NOMO-1 treated with DMSO at 0.1 percent for 48 hours (cell line): ENCODE measurements around the gene CLEC7A.

Experiments used
- DNase-seq: peaks from one replicate; lab custom pipeline; 2025; ENCODE audit not compliant: unreplicated experiment; lab: John Stamatoyannopoulos, UW

The CLEC7A gene

GRCh38 chr12:10130042-10130441 lies at the start of gene CLEC7A:
Gene CLEC7A, minus strand, starts transcription at chr12:10130199. Its CDS starts 117 bp downstream, at chr12:10130082.
- peak; percentile 94 for DNase-seq

GRCh38 chr12:10179776-10180181 lies 49.8 kb upstream of the CLEC7A start:
- DNase-seq, result no peak

GRCh38 chr12:10178821-10179220 lies 48.8 kb upstream of the CLEC7A start, which contains the start of gene TMEM52B:
Gene TMEM52B, plus strand, starts transcription at chr12:10179032. Its CDS starts 543 bp downstream, at chr12:10179575.
- no peak for DNase-seq

GRCh38 chr12:10175846-10176636 lies 46.0 kb upstream of the CLEC7A start:
- no peak for DNase-seq

- DNase-seq, result no peak
Measured at GRCh38 chr12:10174986-10175614, 45.1 kb upstream of the CLEC7A start.

- peak; percentile 62 for DNase-seq
Measured at GRCh38 chr12:10171973-10172728, 42.2 kb upstream of the CLEC7A start, which contains the start of gene OLR1. Gene OLR1, minus strand, starts transcription at chr12:10172132. Its CDS starts 55 bp downstream, at chr12:10172077.

- DNase-seq, result peak; percentile 69
Measured at GRCh38 chr12:10170216-10170615, 40.2 kb upstream of the CLEC7A start.

- no peak for DNase-seq
Measured at GRCh38 chr12:10169104-10169503, 39.1 kb upstream of the CLEC7A start.

GRCh38 chr12:10167599-10167998 lies 37.6 kb upstream of the CLEC7A start:
- peak; percentile 96 for DNase-seq

GRCh38 chr12:10165421-10165820 lies 35.4 kb upstream of the CLEC7A start:
- DNase-seq, result no peak

GRCh38 chr12:10163084-10163483 lies 33.1 kb upstream of the CLEC7A start:
- DNase-seq, result peak; percentile 68

- DNase-seq, result peak; percentile 85
Measured at GRCh38 chr12:10160617-10161385, 30.8 kb upstream of the CLEC7A start.

- peak; percentile 20 for DNase-seq
Measured at GRCh38 chr12:10159280-10159679, 29.3 kb upstream of the CLEC7A start.

- DNase-seq, result peak; percentile 5
Measured at GRCh38 chr12:10158406-10158805, 28.4 kb upstream of the CLEC7A start.

- no peak for DNase-seq
Measured at GRCh38 chr12:10155966-10156365, 26.0 kb upstream of the CLEC7A start.

- DNase-seq, result no peak
Measured at GRCh38 chr12:10154145-10154496, 24.1 kb upstream of the CLEC7A start.

- peak; percentile 68 for DNase-seq
Measured at GRCh38 chr12:10153271-10154144, 23.5 kb upstream of the CLEC7A start.

- DNase-seq, result no peak
Measured at GRCh38 chr12:10151621-10152020, 21.6 kb upstream of the CLEC7A start.

GRCh38 chr12:10147714-10148403 lies 17.9 kb upstream of the CLEC7A start:
- no peak for DNase-seq
